T-helper 2 cell treated with Interferon-gamma antibody and Interleukin-4, amounts not matched to agents 100 ng/mL and 5 ng/mL, for 36 hours (primary cell): ENCODE results near the gene SNHG17. TPM values are rescaled to one million over a fixed set of nuclear protein-coding genes. Genes with fewer than 3 reads are reported as not detected.
"Not testable (repeated sequence)": the region's sequence is repeated elsewhere in the genome, so short reads cannot be mapped to it uniquely, and the experiment has no call there.

Experiments used
- intact Hi-C: fragments of 100-400 bp; cut with micrococcal nuclease; formaldehyde crosslinking; loops from one replicate; pipeline ENCODE4 v1.15.1; 2023
- total RNA-seq: library from RNA; stranded (reverse); gene quantifications from 2 replicates; pipeline ENCODE4 v1.2.3, GENCODE V29; 2022

Gene SNHG17
- 48.6 and 50.3 TPM in 2 replicates for total RNA-seq

DNA sequence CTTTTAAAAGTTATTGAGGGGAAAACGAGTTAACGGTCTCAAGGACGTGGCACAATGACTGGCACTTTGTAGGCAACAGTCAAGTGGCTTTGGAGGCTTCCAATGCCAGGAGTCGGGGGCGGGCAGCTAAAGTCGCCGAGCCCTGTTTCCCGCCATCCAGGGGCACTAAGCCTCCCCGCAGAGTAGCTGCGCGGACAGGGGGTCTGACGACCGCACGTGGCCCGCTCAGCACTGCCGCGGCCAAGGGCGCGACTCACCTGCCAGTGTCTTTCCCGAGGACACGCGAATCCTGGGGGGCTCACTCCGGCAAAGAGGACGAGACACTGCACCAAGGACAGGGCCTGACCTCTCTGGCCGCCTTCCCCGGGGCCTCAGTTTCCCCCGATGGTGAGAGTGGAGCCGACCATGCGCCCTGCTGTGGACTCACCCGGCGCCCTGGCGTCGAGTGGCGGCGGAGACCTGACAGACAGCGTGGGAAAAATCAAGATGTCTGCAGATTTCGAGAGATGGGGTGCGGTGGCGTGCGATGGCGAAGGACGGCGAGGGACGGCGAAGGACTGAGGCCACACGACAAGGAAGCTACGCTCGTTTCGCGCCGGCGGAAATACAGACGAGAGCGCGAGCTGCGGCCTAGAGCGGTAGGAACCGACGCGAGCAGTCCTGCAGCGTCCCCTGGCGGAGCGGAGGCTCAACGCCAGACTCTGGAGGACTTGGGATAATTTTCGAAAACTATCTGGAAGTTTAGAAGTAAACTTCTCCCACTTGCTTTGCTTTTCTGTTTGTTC is at the start of gene SNHG17:
Gene SNHG17, minus strand, starts transcription at position 559 of the 785 bp plus-strand sequence.
- intact Hi-C loops = loop anchor here (1.0 kb wide), 1 partner anchor 11 kb away; no protein-coding TSS in a partner anchor

DNA sequence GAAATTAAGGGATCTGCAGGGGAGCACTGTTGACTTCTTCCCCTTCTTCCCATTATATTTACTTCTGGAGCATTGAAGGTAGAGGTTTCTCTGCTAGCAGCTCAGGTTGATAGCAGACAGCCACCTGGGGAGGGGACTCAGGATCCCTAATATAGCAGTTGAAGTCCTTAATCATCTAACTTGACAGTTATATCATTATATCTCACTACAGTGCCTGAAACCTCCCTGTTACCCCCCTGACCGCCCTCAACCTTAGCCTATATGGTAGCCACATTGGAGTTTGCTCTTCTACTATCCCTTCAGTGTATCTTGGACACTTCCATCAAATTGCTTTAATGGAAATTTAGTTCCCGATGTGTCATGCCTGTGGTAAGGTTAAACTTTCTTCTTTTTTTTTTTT is 44.5 kb upstream of the SNHG17 start:
- intact Hi-C loops = no loop called here

DNA sequence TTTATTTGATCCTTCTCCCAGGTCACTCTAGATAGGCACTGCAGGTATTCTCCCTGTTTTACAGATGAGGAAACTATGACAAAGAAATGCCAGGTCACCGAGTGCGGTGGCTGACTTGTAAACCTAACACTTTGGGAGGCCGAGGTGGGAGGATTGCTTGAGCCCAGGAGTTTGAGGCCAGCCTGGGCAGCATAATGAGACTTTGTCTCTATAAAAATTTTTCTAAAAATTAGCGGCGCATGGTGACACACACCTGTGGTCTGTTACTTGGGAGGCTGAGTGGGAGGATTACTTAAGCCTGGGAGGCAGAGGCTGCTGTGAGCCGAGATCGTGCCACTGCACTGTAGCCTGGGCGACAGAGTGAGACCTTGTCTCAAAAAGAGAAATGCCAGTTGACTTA is 42.6 kb upstream of the SNHG17 start:
- intact Hi-C loops = no loop called here

DNA sequence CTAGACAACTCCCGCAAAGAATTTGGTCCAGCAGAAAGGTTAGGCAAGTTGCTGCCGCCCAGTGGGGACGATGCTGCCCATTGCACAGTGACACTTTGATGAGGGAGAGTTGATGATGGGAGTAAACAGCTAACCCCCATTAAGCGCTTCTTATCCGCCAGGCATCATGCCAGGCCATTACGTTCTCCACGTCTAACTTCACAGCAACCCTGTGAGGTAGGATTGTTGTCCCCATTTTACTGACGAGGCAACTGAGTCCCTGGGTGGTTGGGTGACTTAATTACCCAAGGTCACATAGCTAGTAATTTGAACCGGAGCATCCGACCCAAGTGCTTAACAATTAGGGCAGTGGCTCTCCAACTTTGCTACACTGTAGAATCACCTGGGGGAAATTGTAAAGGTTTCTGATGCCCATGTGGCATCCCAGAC is 38.3 kb upstream of the SNHG17 start:
- intact Hi-C loops = no loop called here

DNA sequence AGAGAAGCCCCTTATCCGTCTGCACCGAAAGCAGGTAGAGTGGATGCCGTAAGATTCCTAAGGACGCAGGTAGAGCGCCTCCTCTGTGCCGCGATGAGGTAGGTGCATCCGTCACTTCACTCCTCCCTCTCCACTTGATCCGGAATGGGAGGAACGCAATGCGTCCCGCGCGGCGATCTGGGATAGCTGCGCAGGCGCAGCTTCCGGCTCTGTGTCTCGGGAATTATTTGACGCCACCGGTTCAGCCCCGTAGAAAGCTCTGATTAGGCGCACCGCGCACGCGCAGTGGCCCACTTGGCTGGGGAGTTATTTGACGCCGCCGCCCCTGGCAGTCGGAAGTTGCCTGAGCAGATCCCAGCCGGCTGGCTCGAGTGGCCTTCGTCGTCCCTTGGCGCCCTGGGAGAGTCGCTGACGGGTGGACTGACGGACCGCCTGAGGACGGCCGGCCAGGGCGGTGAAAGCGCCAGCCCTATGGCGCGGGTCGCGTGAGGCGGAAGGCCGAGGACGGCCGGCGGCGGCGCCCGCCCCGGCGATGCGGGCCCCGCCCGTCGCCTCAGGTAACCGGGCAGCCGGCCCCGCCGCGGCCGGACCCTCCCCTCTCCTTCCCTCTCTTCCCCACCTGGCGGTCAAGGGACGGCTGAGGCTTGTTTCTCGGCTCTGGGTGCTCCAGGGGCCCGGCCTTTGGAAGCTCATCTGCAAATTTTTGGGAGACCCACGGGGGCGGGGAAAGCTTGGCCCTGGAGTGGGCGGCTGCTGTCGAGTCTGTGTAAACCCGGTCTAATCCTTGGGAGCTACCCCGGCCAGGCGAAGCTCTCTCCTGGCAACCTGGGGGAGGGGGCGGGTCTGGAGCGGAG is 37.6 kb upstream of the SNHG17 start, which contains the start of gene RALGAPB:
Gene RALGAPB, plus strand, starts transcription at position 331 of the 854 bp plus-strand sequence. CDS start 15,590 bp downstream, outside the sequence.
- intact Hi-C loops = loop anchor here (1.0 kb wide), 1 partner anchor 26 kb away; no protein-coding TSS in a partner anchor

DNA sequence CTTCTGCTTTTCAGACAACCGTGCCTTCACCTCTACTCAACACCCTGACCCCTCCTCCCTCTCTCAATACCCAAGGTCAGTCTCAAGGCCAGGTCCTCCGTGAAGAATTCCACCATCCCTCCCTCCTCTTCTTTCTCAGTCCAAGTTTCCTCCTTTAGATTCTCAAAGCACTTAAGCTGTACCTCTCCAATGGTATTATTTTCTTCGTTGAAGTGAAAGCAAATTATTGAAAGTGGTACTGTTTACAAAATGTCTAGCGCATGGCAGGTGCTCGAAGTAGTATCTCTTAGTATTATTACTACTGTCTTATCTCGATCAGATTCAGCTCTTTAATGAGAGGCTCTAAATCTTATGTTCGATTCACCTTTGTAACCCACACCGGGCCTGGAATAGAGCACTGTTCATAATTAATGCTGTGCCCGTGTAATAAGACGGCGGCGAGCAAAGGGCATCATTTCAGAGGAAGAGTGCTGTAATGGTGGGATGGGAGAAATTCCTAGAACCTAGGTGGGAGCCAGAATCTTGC is 36.9 kb upstream of the SNHG17 start:
- intact Hi-C loops = loop anchor here (1.0 kb wide), 1 partner anchor 26 kb away; no protein-coding TSS in a partner anchor

DNA sequence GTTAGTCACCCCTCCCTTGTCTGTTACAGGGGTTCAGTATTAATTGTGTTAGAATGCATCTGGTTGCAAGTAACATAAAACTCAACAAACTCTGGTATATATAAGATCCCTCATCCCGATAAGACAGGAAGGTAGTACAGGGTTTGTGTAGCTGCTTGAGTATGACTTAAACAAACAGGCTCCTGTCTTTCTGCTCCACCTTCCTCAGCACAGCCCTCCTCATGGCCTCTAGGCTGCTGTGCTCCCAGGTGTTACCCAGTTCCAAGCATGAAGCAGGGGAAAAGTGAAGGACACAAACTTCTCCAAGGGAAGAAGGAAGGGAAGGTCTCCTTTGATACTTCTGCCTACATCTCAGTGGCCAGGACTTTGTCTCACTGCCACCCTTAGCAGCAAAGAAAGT is 36.1 kb upstream of the SNHG17 start:
- intact Hi-C loops = no loop called here

DNA sequence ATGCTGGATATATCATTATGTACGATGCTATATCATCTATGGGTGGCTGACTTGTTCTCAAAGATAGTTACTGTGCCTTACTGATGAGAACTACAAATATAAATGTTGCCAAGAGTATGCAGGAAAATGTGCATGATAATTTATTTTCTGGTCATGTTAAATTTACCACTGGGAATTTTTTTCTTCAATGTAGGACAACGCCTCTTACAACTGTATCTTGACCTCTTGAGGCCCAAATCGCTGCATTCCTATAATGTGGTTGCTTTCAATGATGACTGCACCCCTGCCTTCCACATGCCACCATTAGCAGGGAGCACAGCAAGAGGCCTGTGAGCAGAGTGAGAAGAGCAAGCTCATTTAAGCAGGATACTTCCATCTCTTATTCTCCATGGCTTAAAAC is 31.9 kb upstream of the SNHG17 start:
- intact Hi-C loops = no loop called here

DNA sequence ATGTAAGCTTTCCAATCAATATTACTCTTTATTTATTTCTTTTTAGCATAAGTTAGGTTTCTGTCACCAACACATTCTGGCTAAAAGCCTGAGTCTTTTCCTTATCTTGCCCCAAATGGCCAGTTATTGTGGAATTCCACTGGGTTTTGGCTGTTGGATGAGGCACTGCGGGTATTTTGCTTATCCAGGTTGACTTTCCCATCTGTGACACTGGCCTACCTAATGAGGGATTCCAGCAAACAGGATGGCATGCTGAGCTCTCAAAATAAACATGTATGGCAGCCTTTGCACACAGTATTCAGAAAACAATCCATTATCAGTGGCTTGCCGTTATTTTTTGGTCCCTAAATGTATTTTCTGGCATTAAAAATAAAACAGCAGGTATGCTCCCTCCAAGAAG is 31.0 kb upstream of the SNHG17 start:
- intact Hi-C loops = no loop called here

DNA sequence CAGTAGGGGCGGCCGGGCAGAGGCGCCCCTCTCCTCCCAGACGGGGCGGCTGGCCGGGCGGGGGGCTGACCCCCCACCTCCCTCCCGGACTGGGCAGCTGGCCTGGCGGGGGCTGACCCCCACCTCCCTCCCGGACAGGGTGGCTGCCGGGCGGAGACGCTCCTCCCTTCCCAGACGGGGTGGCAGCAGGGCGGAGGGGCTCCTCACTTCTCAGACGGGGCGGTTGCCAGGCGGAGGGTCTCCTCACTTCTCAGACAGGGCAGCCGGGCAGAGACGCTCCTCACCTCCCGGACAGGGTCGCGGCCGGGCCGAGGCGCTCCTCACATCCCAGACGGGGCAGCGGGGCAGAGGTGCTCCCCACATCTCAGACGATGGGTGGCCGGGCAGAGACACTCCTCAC is 26.4 kb upstream of the SNHG17 start:
- intact Hi-C loops = not testable (repeated sequence)

DNA sequence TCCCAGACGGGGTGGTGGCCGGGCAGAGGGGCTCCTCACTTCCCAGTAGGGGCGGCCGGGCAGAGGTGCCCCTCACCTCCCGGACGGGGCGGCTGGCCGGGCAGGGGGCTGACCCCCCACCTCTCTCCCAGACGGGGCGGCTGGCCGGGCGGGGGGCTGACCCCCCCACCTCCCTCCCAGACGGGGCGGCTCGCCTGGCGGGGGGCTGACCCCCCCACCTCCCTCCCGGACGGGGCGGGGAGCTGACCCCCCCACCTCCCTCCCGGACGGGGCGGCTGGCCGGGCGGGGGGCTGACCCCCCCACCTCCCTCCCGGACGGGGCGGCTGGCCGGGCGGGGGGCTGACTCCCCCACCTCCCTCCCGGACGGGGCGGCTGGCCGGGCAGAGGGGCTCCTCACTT is 26.0 kb upstream of the SNHG17 start:
- intact Hi-C loops = not testable (repeated sequence)

DNA sequence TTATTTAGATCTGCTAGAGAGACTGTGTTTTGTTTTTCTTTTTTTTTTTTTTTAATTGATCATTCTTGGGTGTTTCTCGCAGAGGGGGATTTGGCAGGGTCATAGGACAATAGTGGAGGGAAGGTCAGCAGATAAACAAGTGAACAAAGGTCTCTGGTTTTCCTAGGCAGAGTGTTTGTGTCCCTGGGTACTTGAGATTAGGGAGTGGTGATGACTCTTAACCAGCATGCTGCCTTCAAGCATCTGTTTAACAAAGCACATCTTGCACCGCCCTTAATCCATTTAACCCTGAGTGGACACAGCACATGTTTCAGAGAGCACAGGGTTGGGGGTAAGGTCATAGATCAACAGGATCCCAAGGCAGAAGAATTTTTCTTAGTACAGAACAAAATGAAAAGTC is 25.5 kb upstream of the SNHG17 start:
- intact Hi-C loops = not testable (repeated sequence)

DNA sequence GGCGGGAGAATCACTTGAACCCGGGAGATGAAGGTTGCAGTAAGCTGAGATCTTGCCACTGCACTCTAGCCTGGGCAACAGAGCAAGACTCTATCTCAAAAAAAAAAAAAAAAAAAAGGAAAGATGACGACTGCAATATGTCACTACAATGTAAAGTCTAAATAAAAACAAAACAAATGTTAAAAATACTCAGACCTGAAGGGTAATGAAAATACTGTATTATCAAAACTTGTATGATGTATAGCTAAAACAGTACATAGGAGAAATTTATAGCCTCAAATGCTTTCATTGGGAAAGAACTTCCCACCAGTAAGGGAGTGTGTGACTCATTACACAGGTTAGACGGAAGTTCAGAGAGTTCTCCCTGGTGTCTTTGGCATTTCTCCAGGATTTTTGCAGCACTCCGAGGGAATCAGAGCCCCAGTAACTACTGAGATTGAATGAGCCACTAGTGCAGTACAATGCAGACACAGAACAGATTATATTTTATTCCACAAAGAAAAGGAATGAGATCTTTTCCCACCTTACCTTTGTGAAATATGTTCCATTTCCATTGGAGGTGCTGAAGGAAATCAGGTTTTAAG is 25.0 kb upstream of the SNHG17 start:
- intact Hi-C loops = no loop called here

DNA sequence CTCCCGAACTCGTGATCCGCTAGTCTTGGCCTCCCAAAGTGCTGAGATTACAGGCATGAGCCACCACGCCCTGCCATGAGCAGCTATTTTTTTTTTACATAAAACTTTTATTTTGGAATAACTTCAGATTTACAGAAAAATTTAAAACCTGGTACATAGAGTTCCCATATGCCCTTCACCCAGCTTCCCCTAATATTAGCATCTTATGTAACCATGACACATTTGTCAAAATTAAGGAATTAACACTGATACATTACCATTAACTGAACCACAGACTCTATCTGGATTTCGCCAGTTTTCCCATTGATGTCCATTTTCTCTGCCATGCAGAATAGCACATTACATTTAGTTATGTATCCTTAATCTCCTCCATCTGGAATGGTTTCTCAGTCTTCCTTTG is 23.2 kb upstream of the SNHG17 start:
- intact Hi-C loops = no loop called here

DNA sequence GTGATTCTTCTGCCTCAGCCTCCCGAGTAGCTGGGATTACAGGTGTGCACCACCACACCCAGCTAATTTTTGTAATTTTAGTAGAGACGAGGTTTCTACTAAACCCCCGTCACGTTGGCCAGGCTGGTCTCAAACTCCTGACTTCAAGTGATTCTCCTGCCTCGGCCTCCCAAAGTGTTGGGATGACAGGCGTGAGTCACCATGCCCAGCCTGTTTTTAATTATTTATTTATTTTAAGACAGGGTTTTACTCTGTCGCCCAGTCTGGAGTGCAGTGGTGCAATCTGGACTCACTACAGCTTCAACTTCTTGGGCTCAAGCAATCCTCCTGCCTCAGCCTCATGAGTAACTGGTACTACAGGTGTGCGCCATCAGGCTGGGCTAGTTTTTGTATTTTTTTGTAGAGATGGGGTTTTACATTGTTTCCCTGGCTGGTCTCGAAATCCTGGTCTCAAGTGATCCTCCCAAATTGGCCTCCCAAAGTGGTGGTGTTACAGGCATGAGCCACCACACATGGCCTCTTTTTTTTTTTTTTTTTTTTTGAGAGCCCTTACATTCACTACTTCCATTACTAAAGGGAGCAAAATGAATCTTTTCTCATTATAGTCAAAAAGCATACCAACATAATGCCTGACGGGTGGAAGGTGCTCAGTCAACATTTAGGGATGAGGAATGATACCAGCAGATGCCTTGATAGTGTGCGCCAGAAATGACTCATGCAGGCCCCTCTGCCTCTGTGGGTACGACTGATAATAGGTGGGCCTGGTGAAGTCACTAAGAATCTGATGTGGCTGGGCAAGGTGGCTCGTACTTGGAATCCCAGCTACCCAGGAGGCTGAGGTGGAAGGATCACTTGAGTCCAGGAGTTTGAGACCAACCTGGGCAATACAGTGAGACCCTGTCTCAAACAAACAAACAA is 19.7 kb upstream of the SNHG17 start:
- intact Hi-C loops = no loop called here

DNA sequence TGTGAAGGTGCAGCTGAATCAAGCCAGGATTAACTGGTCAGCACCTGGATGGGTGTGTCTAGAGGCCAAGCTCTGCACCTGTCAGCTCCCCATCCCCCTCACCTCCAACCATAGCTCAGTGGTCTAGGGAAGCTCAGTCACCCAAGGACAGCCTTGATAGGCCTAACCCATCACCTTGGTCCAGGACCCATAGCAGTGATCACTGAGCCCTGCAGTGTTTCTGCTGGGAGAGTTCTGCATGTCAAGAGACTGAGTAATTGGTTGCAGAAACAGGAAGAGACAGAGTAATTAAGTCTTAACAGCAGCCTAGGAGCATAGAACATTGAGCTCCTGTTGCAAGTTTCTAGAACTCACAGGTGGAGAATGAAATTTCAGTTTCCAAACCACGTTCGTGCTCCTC is 18.8 kb upstream of the SNHG17 start:
- intact Hi-C loops = no loop called here

DNA sequence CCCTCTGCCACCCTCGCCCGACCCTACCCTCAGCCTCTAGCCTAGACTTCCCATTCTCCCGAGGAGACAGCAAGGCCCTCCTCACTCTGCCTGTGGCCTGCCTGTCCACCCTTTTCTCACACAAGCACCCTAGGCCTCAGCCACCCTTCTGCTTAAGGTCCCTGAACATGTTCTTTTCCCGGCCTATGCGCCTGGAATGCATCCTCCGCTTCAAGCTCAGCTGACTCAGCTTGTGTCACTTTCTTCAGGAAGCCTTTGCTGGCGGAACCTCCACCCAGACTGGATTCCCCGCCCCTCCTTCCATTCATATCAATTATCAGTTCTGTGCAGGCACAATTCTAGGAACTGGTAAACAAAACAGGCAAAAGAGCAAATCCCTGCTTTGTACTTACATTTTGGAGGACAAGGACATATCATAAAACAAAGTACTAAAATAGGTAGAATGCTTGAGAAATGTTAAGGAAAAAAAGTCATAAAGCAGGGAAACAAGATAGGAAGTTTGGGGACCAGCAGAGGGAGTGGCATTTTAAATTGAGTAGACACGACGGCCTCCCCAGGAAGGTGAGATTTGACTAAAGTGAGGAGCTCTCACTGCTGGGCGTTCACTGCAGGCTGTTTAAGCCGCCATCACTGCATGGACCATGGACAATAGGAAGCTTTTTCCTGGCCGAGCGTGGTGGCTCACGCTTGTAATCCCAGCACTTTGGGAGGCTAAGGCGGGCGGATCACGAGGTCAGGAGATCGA is 17.9 kb upstream of the SNHG17 start:
- intact Hi-C loops = no loop called here

DNA sequence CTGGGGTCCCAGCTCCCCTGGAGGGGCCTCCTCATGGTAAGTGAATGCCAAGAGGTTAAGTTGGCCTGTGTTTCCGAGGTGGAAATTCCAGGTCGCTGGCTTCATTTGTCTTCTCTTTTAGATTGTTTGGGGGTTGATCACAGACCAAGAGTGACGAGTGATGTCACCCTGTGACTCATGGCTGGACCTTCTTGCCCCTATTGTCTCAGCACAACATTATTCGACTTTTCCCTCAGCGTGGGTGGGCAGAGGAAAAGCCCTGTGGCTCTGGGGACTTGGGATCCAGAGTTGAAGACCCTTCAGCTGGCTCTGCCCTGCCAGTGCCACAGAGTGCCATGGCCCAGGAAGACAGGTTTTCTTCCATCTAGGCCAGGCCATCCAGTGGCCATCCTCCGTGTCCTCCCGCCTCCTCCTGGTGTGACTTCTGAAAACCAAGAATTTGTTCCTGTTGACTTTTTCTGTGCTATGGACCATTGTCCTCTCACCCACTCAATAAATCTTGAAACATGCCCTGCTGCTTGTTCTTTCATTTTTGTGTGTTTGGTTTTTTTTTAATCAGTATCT is 15.4 kb upstream of the SNHG17 start:
- intact Hi-C loops = no loop called here

DNA sequence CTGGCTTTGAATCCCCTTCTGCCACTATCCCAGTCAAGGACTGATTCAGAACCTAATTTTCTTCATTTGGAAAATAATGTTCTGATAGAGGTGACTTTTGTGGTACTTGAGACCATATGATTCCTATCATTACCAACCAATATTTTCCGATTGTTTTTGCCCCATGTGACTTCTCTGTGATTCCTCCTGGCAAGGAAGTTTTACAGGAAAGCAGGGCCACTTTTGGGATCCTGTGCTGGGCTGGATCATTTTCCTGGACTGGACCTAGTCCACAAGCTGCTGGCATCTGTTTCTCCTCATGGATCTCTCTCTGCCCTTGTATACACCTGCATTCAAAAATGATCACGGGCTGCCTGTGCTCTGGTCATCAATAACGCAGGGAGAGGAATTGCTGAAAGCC is 13.9 kb upstream of the SNHG17 start:
- intact Hi-C loops = no loop called here
